H1 (cell line): Measurements from ENCODE around the gene MOV10L1. TPM values are rescaled to one million over a fixed set of nuclear protein-coding genes. Genes with fewer than 3 reads are reported as not detected.

ENCODE experiments used
- CTCF ChIA-PET: fragments of 300-600 bp; sonication (Branson Sonifier 250); formaldehyde crosslinking; loops from one replicate; lab custom pipeline; 2021; ENCODE audit not compliant: partially characterized antibody; lab: Charles Lee
- POLR2A ChIA-PET: fragments of 300-600 bp; sonication (Branson Sonifier 250); formaldehyde crosslinking; loops from one replicate; lab custom pipeline; 2021; ENCODE audit warnings: inconsistent platforms; ENCODE audit not compliant: partially characterized antibody; lab: Charles Lee
- DNase-seq, 2 experiments: peaks; one replicate each; pipeline versions ENCODE4 v3.0.0 to v3.0.0-alpha.2; 2010 to 2022; ENCODE audit warnings: low spot score in 2 of 2, low read depth in 1 of 2, mixed read lengths in 1 of 2
- FAIRE-seq: peaks from 2 replicates; lab custom pipeline; 2011; peaks lifted over from hg19 to GRCh38; lab: Jason Lieb, UNC
- H2AFZ ChIP-seq: 2 replicates; pipeline ENCODE4 v1.8.1; 2012; ENCODE audit warnings: low read length, inconsistent platforms
- H2AK5ac ChIP-seq: 2 replicates; pipeline ENCODE4 v1.6.1; 2013; ENCODE audit warnings: low read depth, low read length
- H2BK120ac ChIP-seq: replicated peaks from 2 replicates; pipeline ENCODE3; 2013; ENCODE audit warnings: low read depth, low read length, inconsistent platforms
- H2BK12ac ChIP-seq: 2 replicates; pipeline ENCODE4 v1.6.1; 2013; ENCODE audit warnings: low read depth, low read length
- H2BK15ac ChIP-seq: 2 replicates; pipeline ENCODE4 v1.6.1; 2013; ENCODE audit warnings: low read length
- H2BK20ac ChIP-seq: 2 replicates; pipeline ENCODE4 v1.6.1; 2013; ENCODE audit warnings: low read length
- H2BK5ac ChIP-seq: 2 replicates; pipeline ENCODE4 v1.6.1; 2013; ENCODE audit warnings: low read depth, low read length
- H3K14ac ChIP-seq: 2 replicates; pipeline ENCODE4 v1.6.1; 2013; ENCODE audit warnings: inconsistent platforms; ENCODE audit not compliant: insufficient read length
- H3K18ac ChIP-seq: 2 replicates; pipeline ENCODE4 v1.6.1; 2013; ENCODE audit warnings: low read length; ENCODE audit errors: extremely low read depth
- H3K23ac ChIP-seq: 2 replicates; pipeline ENCODE4 v1.6.1; 2013; ENCODE audit warnings: inconsistent platforms; ENCODE audit not compliant: insufficient read length
- H3K23me2 ChIP-seq: 2 replicates; pipeline ENCODE4 v1.6.1; 2013; ENCODE audit warnings: low read depth, low read length
- H3K27ac ChIP-seq: 2 replicates; pipeline ENCODE4 v1.6.1; 2011; ENCODE audit warnings: low read depth, low read length, inconsistent platforms
- H3K27me3 ChIP-seq, 4 experiments: replicated peaks in 1 of 4; 1 replicate in 1 of 4; 2 replicates in 3 of 4; pipeline versions ENCODE4 v1.6.1 to v1.8.1; 2011 to 2013; ENCODE audit warnings: low read length in 3 of 4, mild to moderate bottlenecking in 3 of 4, inconsistent platforms in 2 of 4, mixed read lengths in 2 of 4, moderate library complexity in 1 of 4; ENCODE audit not compliant: control insufficient read depth in 3 of 4, insufficient read depth in 3 of 4; ENCODE audit errors: extremely low read depth in 1 of 4
- H3K36me3 ChIP-seq, 4 experiments: 2 replicates each; pipeline versions ENCODE4 v1.6.1 to v1.8.1; 2011 to 2013; ENCODE audit warnings: mild to moderate bottlenecking in 4 of 4, low read length in 3 of 4, moderate library complexity in 2 of 4, control low read depth in 1 of 4, inconsistent platforms in 1 of 4; ENCODE audit not compliant: insufficient read depth in 4 of 4, control insufficient read depth in 2 of 4
- H3K4ac ChIP-seq: replicated peaks from 2 replicates; pipeline ENCODE3; 2013; ENCODE audit warnings: low read length, low read depth, mixed read lengths, inconsistent platforms; ENCODE audit not compliant: insufficient read length
- H3K4me1 ChIP-seq, 4 experiments: replicated peaks in 1 of 4; 1 replicate in 1 of 4; 2 replicates in 3 of 4; pipeline versions ENCODE4 v1.6.1 to v1.8.1; 2011 to 2013; ENCODE audit warnings: low read length in 3 of 4, inconsistent platforms in 2 of 4, mixed read lengths in 1 of 4; ENCODE audit not compliant: insufficient read depth in 4 of 4, control insufficient read depth in 3 of 4
- H3K4me2 ChIP-seq, 2 experiments: 2 replicates each; pipeline versions ENCODE4 v1.6.1 to v1.8.1; 2011 to 2013; ENCODE audit warnings: low read depth in 2 of 2, low read length in 2 of 2, control low read depth in 1 of 2, inconsistent platforms in 1 of 2, mild to moderate bottlenecking in 1 of 2; ENCODE audit not compliant: insufficient read depth in 1 of 2
- H3K4me3 ChIP-seq, 4 experiments: fragments of 200-600, 300-600 bp in 1 of 4; sonication (generic), shearing (Covaris generic), sonication (Bioruptor Twin) in 1 of 4; 2 replicates each; pipeline versions ENCODE4 v1.5.1 to v1.8.1; 2011 to 2016; ENCODE audit warnings: low read length in 4 of 4, low read depth in 3 of 4, control low read depth in 2 of 4, inconsistent platforms in 2 of 4, mild to moderate bottlenecking in 2 of 4, mixed read lengths in 1 of 4, moderate library complexity in 1 of 4; ENCODE audit not compliant: insufficient read depth in 2 of 4; ENCODE audit errors: extremely low read depth in 1 of 4
- H3K56ac ChIP-seq: replicated peaks from 2 replicates; pipeline ENCODE3; 2013; ENCODE audit warnings: low read depth, mild to moderate bottlenecking, mixed read lengths, low read length, inconsistent platforms; ENCODE audit not compliant: insufficient read length
- H3K79me1 ChIP-seq: 2 replicates; pipeline ENCODE4 v1.6.1; 2013; ENCODE audit warnings: low read depth, low read length, control low read depth
- H3K79me2 ChIP-seq, 2 experiments: 2 replicates each; pipeline versions ENCODE4 v1.6.1 to v1.8.1; 2012 to 2013; ENCODE audit warnings: low read length in 2 of 2, mild to moderate bottlenecking in 2 of 2, inconsistent platforms in 1 of 2; ENCODE audit not compliant: insufficient read depth in 2 of 2, control insufficient read depth in 1 of 2
- H3K9ac ChIP-seq, 4 experiments: replicated peaks in 1 of 4; 1 replicate in 1 of 4; 2 replicates in 3 of 4; pipeline versions ENCODE4 v1.6.1 to v1.8.1; 2011 to 2013; ENCODE audit warnings: low read depth in 3 of 4, low read length in 3 of 4, control low read depth in 2 of 4, mild to moderate bottlenecking in 2 of 4, moderate library complexity in 2 of 4, inconsistent platforms in 1 of 4; ENCODE audit errors: extremely low read depth in 1 of 4
- H3K9me3 ChIP-seq, 2 experiments: 2 replicates each; pipeline versions ENCODE4 v1.6.1 to v1.8.1; 2012 to 2013; ENCODE audit warnings: mild to moderate bottlenecking in 2 of 2, moderate library complexity in 2 of 2, control low read depth in 1 of 2, inconsistent platforms in 1 of 2, low read depth in 1 of 2, low read length in 1 of 2, mixed read lengths in 1 of 2; ENCODE audit not compliant: insufficient read depth in 2 of 2
- H4K20me1 ChIP-seq, 2 experiments: replicated peaks in 1 of 2; 2 replicates each; pipeline versions ENCODE3 to v1.8.1; 2011 to 2013; ENCODE audit warnings: inconsistent platforms in 2 of 2, low read length in 2 of 2, mild to moderate bottlenecking in 1 of 2; ENCODE audit not compliant: insufficient read depth in 2 of 2, control insufficient read depth in 1 of 2
- H4K5ac ChIP-seq: 2 replicates; pipeline ENCODE4 v1.6.1; 2013; ENCODE audit warnings: low read length, low read depth, mixed read lengths, inconsistent platforms; ENCODE audit not compliant: insufficient read length
- H4K8ac ChIP-seq: 2 replicates; pipeline ENCODE4 v1.8.0; 2013; ENCODE audit warnings: mild to moderate bottlenecking, moderate library complexity, low read length, inconsistent platforms; ENCODE audit not compliant: insufficient read depth; ENCODE audit errors: extremely low read depth
- H4K91ac ChIP-seq: replicated peaks from 2 replicates; pipeline ENCODE3; 2013; ENCODE audit warnings: low read length, mixed read lengths, inconsistent platforms; ENCODE audit not compliant: insufficient read length
- KDM5A ChIP-seq: fragments of 200-600 bp; IDR thresholded peaks from 2 replicates; pipeline ENCODE4 v1.7.1; 2012; ENCODE audit warnings: mild to moderate bottlenecking, low read length, inconsistent platforms, mixed read lengths
- RAD21 ChIP-seq, 2 experiments: IDR thresholded peaks in 1 of 2; conservative IDR thresholded peaks in 1 of 2; 2 replicates each; pipeline ENCODE4 v1.6.1; 2011; ENCODE audit warnings: low read depth in 2 of 2, low read length in 2 of 2, improper control_type of control experiment in 1 of 2, inconsistent platforms in 1 of 2, mild to moderate bottlenecking in 1 of 2, moderate library complexity in 1 of 2
- RNF2 ChIP-seq: fragments of 200-900, 300-1000 bp; sonication (generic); IDR thresholded peaks from 2 replicates; pipeline ENCODE4 v1.7.1; 2016; ENCODE audit warnings: borderline replicate concordance, low read depth, mild to moderate bottlenecking, antibody characterized with exemption, low read length; ENCODE audit not compliant: poor library complexity, severe bottlenecking; ENCODE audit errors: missing control alignments
- SIX5 ChIP-seq: IDR thresholded peaks from 2 replicates; pipeline ENCODE4 v1.6.1; 2011; ENCODE audit warnings: mild to moderate bottlenecking, low read depth, low read length
- WGBS, 2 experiments: shearing (Covaris generic) in 1 of 2; methylation state at CpG; one replicate each; pipeline versions ENCODE4 v1.1.6 to v1.1.7; 2013 to 2015; ENCODE audit warnings: low lambda C conversion rate in 2 of 2, mixed read lengths in 2 of 2, inconsistent platforms in 1 of 2, low coverage in 1 of 2, missing lambda C conversion rate in 1 of 2; ENCODE audit not compliant: insufficient replicate concordance in 2 of 2, insufficient coverage in 1 of 2, insufficient read length in 1 of 2; ENCODE audit errors: extremely low coverage in 1 of 2, missing lambda C conversion rate in 1 of 2; 5-methylcytosine and 5-hydroxymethylcytosine counted together
- polyA plus RNA-seq, 7 experiments: library from polyadenylated mRNA; depleted of rRNA in 3 of 7; stranded (reverse) in 5 of 7; unstranded in 2 of 7; fragments of >200 nt in 5 of 7; fragments of 200-250 nt in 2 of 7; gene quantifications; 1 replicate in 5 of 7; 2 replicates in 1 of 7; 4 replicates in 1 of 7; pipeline versions ENCODE4 v1.2.1 to v1.2.3, GENCODE V29; 2011 to 2013; ENCODE audit warnings: missing spikeins in 2 of 7, mixed read lengths in 2 of 7
- total RNA-seq: library from RNA; stranded (reverse); fragmentation: NEBNext Ultra II Directional; extraction: Animal tissue kit (Norgen Biotek cat#: 25700); gene quantifications from 2 replicates; pipeline ENCODE4 v1.2.1, GENCODE V29; 2021

Gene MOV10L1
- total and polyA plus RNA-seq, 2 of the 8 experiments (the other 6 are each of a cell fraction or from before 2014, with no cell fraction given), result 0.32 TPM; not detected in 1

DNA sequence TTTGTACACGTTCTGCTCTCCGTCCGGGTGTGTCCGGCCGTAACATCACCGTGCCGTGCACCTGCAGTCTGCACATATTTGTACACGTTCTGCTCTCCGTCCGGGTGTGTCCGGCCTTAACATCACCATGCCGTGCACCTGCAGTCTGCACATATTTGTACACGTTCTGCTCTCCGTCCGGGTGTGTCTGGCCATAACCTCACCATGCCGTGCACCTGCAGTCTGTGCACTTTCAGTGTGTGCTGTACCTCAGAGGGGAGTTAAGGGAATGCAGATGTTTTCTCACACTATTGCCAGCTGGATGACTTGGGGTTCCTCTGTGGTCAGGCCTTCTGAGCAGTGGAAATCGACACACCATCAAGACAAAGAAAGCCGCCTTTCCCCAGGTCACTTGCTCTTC is 35.9 kb upstream of the MOV10L1 start:
- no peak overlapping the region for H3K27ac ChIP-seq
- 88% methylated on average over 16 of the region's 18 CpGs; no CpG with 5 or more reads in 1 of the 2 experiments for WGBS, 2 experiments

More for the DNA sequence above, 35.9 kb upstream of the MOV10L1 start:
- no peaks in the 10 kb centered on the region for H3K79me1 ChIP-seq
- no peak for TF ChIP-seq RNF2
- TF ChIP-seq SIX5, result no peak
- TF ChIP-seq KDM5A, result no peak
- TF ChIP-seq RAD21 (IDR thresholded peaks at IDR 0.05 in 1 of 2, conservative IDR thresholded peaks at IDR 0.05 in 1 of 2; ENCODE audit: low read depth in 2 of 2, low read length in 2 of 2), result no peak
- H4K8ac ChIP-seq, result no peak overlapping the region
- H3K27me3 ChIP-seq, result peaks cover 8 to 16% (median 11%) of the 10 kb centered on the region in 4 experiments
- H3K23me2 ChIP-seq, result peaks cover 9% of the 10 kb centered on the region; the same call in 1 of the 2 replicates
- H3K9ac ChIP-seq, result no peak overlapping the region
- H3K79me2 ChIP-seq, result no peaks in the 10 kb centered on the region
- H3K23ac ChIP-seq, result no peak overlapping the region
- H2BK20ac ChIP-seq, result no peak overlapping the region
- no peak for DNase-seq
- POLR2A ChIA-PET, result no interaction called here
- no peaks in the 10 kb centered on the region for H4K20me1 ChIP-seq
- H3K18ac ChIP-seq, result no peak overlapping the region
- no peak overlapping the region for H2BK12ac ChIP-seq
- CTCF ChIA-PET, result interaction anchor here (1.4 to 1.6 kb wide), 2 partner anchors 71 to 118 kb away, joined by 3 read pairs; no protein-coding TSS in a partner anchor
- FAIRE-seq, result no peak
- no peak overlapping the region for H3K4me2 ChIP-seq
- H3K4ac ChIP-seq, result no peak overlapping the region
- H2AK5ac ChIP-seq, result no peak overlapping the region
- no peak overlapping the region for H2BK5ac ChIP-seq
- H3K56ac ChIP-seq, result no peak overlapping the region
- H3K4me1 ChIP-seq, result no peaks in the 10 kb centered on the region
- H4K5ac ChIP-seq, result no peak overlapping the region
- H2BK15ac ChIP-seq, result no peak overlapping the region
- H3K9me3 ChIP-seq, result 0 out of 4 replicates have a peak, but pooled peaks cover 0 to 4% of the 10 kb centered on the region in 2 experiments
- no peak overlapping the region for H4K91ac ChIP-seq
- H2AFZ ChIP-seq, result no peak overlapping the region
- no peak overlapping the region for H3K4me3 ChIP-seq
- no peaks in the 10 kb centered on the region for H3K36me3 ChIP-seq
- no peak overlapping the region for H2BK120ac ChIP-seq
- H3K14ac ChIP-seq, result no peak overlapping the region
